Nephron progenitor cell (in vitro differentiated cells): Measurements from ENCODE around the gene TAF13.
A peak's percentile ranks its signal among the peaks of the same experiment; 100 is the strongest.

Source experiments
- DNase-seq: peaks from one replicate; pipeline ENCODE4 v3.0.0; 2021
- H3K27ac Mint-ChIP-seq: 2 replicates; pipeline ENCODE4 v1.8.0; 2021; ENCODE audit warnings: mild to moderate bottlenecking, moderate library complexity, mixed read lengths
- H3K27me3 Mint-ChIP-seq: 2 replicates; pipeline ENCODE4 v1.8.0; 2021; ENCODE audit warnings: mild to moderate bottlenecking, low read depth, mixed read lengths; ENCODE audit not compliant: poor library complexity
- H3K36me3 Mint-ChIP-seq: 2 replicates; pipeline ENCODE4 v1.8.0; 2021; ENCODE audit warnings: low read depth, mixed read lengths
- H3K4me1 Mint-ChIP-seq: 2 replicates; pipeline ENCODE4 v1.8.0; 2021; ENCODE audit warnings: mixed read lengths
- H3K4me3 Mint-ChIP-seq: 2 replicates; pipeline ENCODE4 v1.8.0; 2021; ENCODE audit warnings: mild to moderate bottlenecking, moderate library complexity, mixed read lengths
- H3K9me3 Mint-ChIP-seq: 2 replicates; pipeline ENCODE4 v1.8.0; 2021; ENCODE audit warnings: mild to moderate bottlenecking, moderate library complexity, mixed read lengths
- CTCF ChIP-seq: fragments of 200-600 bp; sonication (generic); IDR thresholded peaks from 2 replicates; pipeline ENCODE4 v1.5.0; 2021; ENCODE audit warnings: antibody characterized with exemption

TAF13 gene

DNA sequence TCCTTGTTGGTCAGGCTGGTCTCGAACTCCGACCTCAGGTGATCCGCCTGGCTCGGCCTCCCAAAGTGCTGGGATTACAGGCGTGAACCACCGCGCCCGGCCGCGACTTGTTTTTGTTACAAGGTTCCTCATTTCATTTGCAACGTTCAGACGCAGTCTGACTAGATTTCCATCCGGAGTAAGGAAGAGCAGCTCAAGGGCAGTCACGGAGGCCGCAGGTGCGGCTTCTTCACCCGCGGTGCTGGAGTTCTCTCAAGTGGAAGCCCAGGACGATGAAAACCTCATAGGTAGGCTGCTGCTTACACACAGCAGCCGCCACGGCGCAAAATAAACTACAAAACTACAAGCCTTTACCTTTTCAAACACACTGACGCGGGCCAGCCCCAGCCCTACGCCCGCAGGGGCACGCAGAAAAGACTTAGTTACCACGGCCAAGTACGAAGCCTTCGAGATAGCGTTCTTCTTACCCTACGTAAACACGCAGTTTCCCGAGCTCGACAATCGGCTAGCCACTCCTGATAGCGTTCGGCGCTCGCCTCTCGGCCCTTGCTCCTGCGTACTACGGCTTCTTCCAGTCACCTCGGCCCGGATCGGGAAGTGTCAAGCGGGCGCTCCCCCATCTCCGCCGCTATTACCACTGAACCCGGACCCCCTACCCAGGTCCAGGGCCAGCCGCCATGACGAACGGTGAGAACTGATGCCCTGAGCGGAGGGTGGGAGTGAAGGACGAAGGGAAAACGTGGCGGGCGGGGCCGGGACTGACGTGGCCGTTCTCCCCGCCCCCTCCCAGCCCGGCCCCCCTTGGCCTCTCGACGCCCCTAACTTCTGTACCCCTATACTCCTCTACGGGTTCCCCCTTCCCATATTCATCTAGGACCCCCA, 14.6 kb upstream of the TAF13 start, which contains the start of gene TMEM167B:
TMEM167B (plus strand) TSS at position 569 of the 882 bp plus-strand sequence; CDS start at position 678, 109 bp downstream.
- peaks cover 28% of the 10 kb centered on the region for H3K4me1 Mint-ChIP-seq
- H3K27ac Mint-ChIP-seq: peak within 1 kb of the TSS; percentile 94
- H3K9me3 Mint-ChIP-seq: peaks cover 17% of the 10 kb centered on the region
- peak; percentile 81 for DNase-seq
- H3K27me3 Mint-ChIP-seq: peaks cover 5% of the 10 kb centered on the region
- peak within 1 kb of the TSS; percentile 91 for H3K4me3 Mint-ChIP-seq
- H3K36me3 Mint-ChIP-seq: peaks cover 32% of the 10 kb centered on the region
- TF ChIP-seq CTCF: no peak

GRCh38 chr1:109089242-109090015, 13.6 kb upstream of the TAF13 start:
- Mint-ChIP-seq H3K27ac (peak overlapping the region; percentile 51), H3K4me1 (peaks cover 28% of the 10 kb centered on the region), H3K4me3 (peak overlapping the region; percentile 91), H3K27me3 (peaks cover 5% of the 10 kb centered on the region), H3K9me3 (peaks cover 17% of the 10 kb centered on the region), H3K36me3 (peaks cover 26% of the 10 kb centered on the region)
- peak; percentile 38 for DNase-seq
- TF ChIP-seq CTCF: no peak

GRCh38 chr1:109084563-109085517, 9.0 kb upstream of the TAF13 start:
- Mint-ChIP-seq H3K27ac (peak overlapping the region; percentile 36), H3K27me3 (peaks cover 5% of the 10 kb centered on the region), H3K4me1 (no peaks in the 10 kb centered on the region), H3K36me3 (peaks cover 17% of the 10 kb centered on the region), H3K4me3 (no peak overlapping the region), H3K9me3 (peaks cover 14% of the 10 kb centered on the region)
- no peak for DNase-seq
- no peak for TF ChIP-seq CTCF

GRCh38 chr1:109083923-109084322, 8.1 kb upstream of the TAF13 start:
- no peaks in the 10 kb centered on the region for H3K4me1 Mint-ChIP-seq
- no peak for DNase-seq
- H3K27ac Mint-ChIP-seq: no peak overlapping the region
- peaks cover 9% of the 10 kb centered on the region for H3K36me3 Mint-ChIP-seq
- no peak overlapping the region for H3K4me3 Mint-ChIP-seq
- TF ChIP-seq CTCF: no peak
- peaks cover 9% of the 10 kb centered on the region for H3K27me3 Mint-ChIP-seq
- peaks cover 5% of the 10 kb centered on the region for H3K9me3 Mint-ChIP-seq

DNA sequence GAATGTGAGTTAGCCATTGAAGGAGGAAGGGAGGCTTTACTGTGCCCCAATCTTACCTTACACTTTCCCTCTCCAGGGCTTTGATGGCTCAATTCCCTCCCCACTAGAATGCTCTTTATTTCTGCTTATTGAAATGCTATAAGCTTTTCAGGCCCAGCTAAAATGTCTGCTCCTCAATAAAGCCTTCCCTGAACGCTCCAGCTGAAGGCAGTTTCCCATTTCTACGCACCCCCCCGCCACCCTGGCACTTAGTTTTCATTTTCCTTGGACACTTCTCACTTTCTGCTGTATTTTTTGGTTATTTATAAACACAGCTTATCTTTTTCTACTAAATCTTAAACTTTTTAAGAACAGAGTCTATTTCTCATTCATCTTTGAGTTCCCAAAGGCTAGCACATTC, 7.7 kb upstream of the TAF13 start:
- peaks cover 8% of the 10 kb centered on the region for H3K36me3 Mint-ChIP-seq
- no peak overlapping the region for H3K4me3 Mint-ChIP-seq
- TF ChIP-seq CTCF: no peak
- H3K4me1 Mint-ChIP-seq: no peaks in the 10 kb centered on the region
- peaks cover 3% of the 10 kb centered on the region for H3K9me3 Mint-ChIP-seq
- peaks cover 9% of the 10 kb centered on the region for H3K27me3 Mint-ChIP-seq
- DNase-seq: no peak
- peak overlapping the region; percentile 41 for H3K27ac Mint-ChIP-seq
